Activated T-cell treated with anti-CD3 and anti-CD28 coated beads, Interleukin-2, amount 50 U/mL, for 72 hours (primary cell): ENCODE measurements around the gene ANGEL2. TPM values are rescaled to one million over a fixed set of nuclear protein-coding genes. Genes with fewer than 3 reads are reported as not detected.
A peak's percentile ranks its signal among the peaks of the same experiment; 100 is the strongest.
"Not testable (repeated sequence)": the region's sequence is repeated elsewhere in the genome, so short reads cannot be mapped to it uniquely, and the experiment has no call there.

ENCODE experiments used
- ATAC-seq, 2 donors: fragments of 150-1000 bp; cut with Tn5 transposase; replicated peaks in 1 of 2; 2 replicates each; pipeline ENCODE4 v1.10.0; 2021; ENCODE audit warnings: moderate library complexity in 2 of 2, mild to moderate bottlenecking in 1 of 2
- DNase-seq, 2 donors: peaks; one replicate each; pipeline ENCODE4 v3.0.0; 2021 to 2022; ENCODE audit warnings: mixed read lengths in 1 of 2
- H3K27ac Mint-ChIP-seq: one replicate; pipeline ENCODE4 v1.8.0; 2022; ENCODE audit warnings: mild to moderate bottlenecking, moderate library complexity, mixed read lengths
- H3K27me3 Mint-ChIP-seq: one replicate; pipeline ENCODE4 v1.8.0; 2022; ENCODE audit warnings: low read depth, mixed read lengths
- H3K36me3 Mint-ChIP-seq, 2 donors: one replicate each; pipeline ENCODE4 v1.8.0; 2022; ENCODE audit warnings: mixed read lengths in 2 of 2, mild to moderate bottlenecking in 1 of 2; ENCODE audit not compliant: insufficient read depth in 2 of 2
- H3K4me1 Mint-ChIP-seq: one replicate; pipeline ENCODE4 v1.8.0; 2022; ENCODE audit warnings: low read depth, mixed read lengths
- H3K4me3 Mint-ChIP-seq, 2 donors: one replicate each; pipeline ENCODE4 v1.8.0; 2022; ENCODE audit warnings: mild to moderate bottlenecking in 2 of 2, mixed read lengths in 2 of 2, moderate library complexity in 2 of 2
- H3K9me3 Mint-ChIP-seq, 2 donors: one replicate each; pipeline ENCODE4 v1.8.0; 2022; ENCODE audit warnings: mixed read lengths in 2 of 2
- total RNA-seq, 2 donors: library from RNA; stranded (reverse); gene quantifications; one replicate each; pipeline ENCODE4 v1.2.3, GENCODE V29; 2022

ANGEL2 gene
- total RNA-seq, 2 donors from 2014 or later, result 56.2 to 57.9 TPM

GRCh38 chr1:212994926-212995325, 20.7 kb downstream of the ANGEL2 start:
- no peak overlapping the region for H3K4me3 Mint-ChIP-seq
- no peak overlapping the region for H3K27ac Mint-ChIP-seq
- DNase-seq (no peak), ATAC-seq (no peak)
- no peaks in the 10 kb centered on the region for H3K27me3 Mint-ChIP-seq
- H3K9me3 Mint-ChIP-seq, result no peaks in the 10 kb centered on the region
- H3K36me3 Mint-ChIP-seq, result peaks cover 2 to 17% of the 10 kb centered on the region in 2 donors
- H3K4me1 Mint-ChIP-seq, result peaks cover 8% of the 10 kb centered on the region

- not testable (repeated sequence) for H3K27me3 Mint-ChIP-seq, H3K4me3 Mint-ChIP-seq, H3K27ac Mint-ChIP-seq, ATAC-seq, H3K9me3 Mint-ChIP-seq, H3K4me1 Mint-ChIP-seq, DNase-seq
- peaks cover 2 to 14% of the 10 kb centered on the region in 2 donors for H3K36me3 Mint-ChIP-seq
Observed at GRCh38 chr1:212993960-212994359, 21.7 kb downstream of the ANGEL2 start.

- Mint-ChIP-seq H3K9me3 (no peaks in the 10 kb centered on the region), H3K27me3 (no peaks in the 10 kb centered on the region), H3K4me1 (peaks cover under 1% of the 10 kb centered on the region), H3K36me3 (peaks cover 0 to 4% of the 10 kb centered on the region in 2 donors), H3K4me3 (no peak overlapping the region), H3K27ac (no peak overlapping the region)
- peak in 1 of 2 donors; percentile 28 for ATAC-seq
- no peak for DNase-seq
Observed at GRCh38 chr1:212990276-212990675, 25.4 kb downstream of the ANGEL2 start.

- H3K36me3 Mint-ChIP-seq, result peaks cover 0 to 4% of the 10 kb centered on the region in 2 donors
- H3K4me1 Mint-ChIP-seq, result no peaks in the 10 kb centered on the region
- DNase-seq, result no peak
- no peak for ATAC-seq
- H3K27ac Mint-ChIP-seq, result no peak overlapping the region
- H3K27me3 Mint-ChIP-seq, result no peaks in the 10 kb centered on the region
- H3K9me3 Mint-ChIP-seq, result no peaks in the 10 kb centered on the region
- no peak overlapping the region for H3K4me3 Mint-ChIP-seq
Observed at GRCh38 chr1:212987702-212988322, 27.9 kb downstream of the ANGEL2 start.

- ATAC-seq, result no peak
- no peaks in the 10 kb centered on the region for H3K9me3 Mint-ChIP-seq
- H3K36me3 Mint-ChIP-seq, result no peaks in the 10 kb centered on the region
- H3K27ac Mint-ChIP-seq, result no peak overlapping the region
- H3K4me3 Mint-ChIP-seq, result no peak overlapping the region
- DNase-seq, result no peak
- no peaks in the 10 kb centered on the region for H3K27me3 Mint-ChIP-seq
- peaks cover 3% of the 10 kb centered on the region for H3K4me1 Mint-ChIP-seq
Observed at GRCh38 chr1:212986551-212986950, 29.1 kb downstream of the ANGEL2 start.

- Mint-ChIP-seq H3K9me3 (no peaks in the 10 kb centered on the region), H3K27ac (no peak overlapping the region), H3K4me1 (peaks cover 5% of the 10 kb centered on the region), H3K4me3 (no peak overlapping the region), H3K27me3 (no peaks in the 10 kb centered on the region), H3K36me3 (no peaks in the 10 kb centered on the region)
- no peak for ATAC-seq
- no peak for DNase-seq
Observed at GRCh38 chr1:212984522-212985291, 31.0 kb downstream of the ANGEL2 start.

GRCh38 chr1:212983482-212983881, 32.2 kb downstream of the ANGEL2 start:
- Mint-ChIP-seq H3K9me3 (no peaks in the 10 kb centered on the region), H3K36me3 (no peaks in the 10 kb centered on the region), H3K27me3 (no peaks in the 10 kb centered on the region), H3K27ac (no peak overlapping the region), H3K4me1 (peaks cover 11% of the 10 kb centered on the region), H3K4me3 (no peak overlapping the region)
- no peak for DNase-seq
- no peak for ATAC-seq

GRCh38 chr1:212982430-212983152, 33.1 kb downstream of the ANGEL2 start:
- H3K27ac Mint-ChIP-seq, result no peak overlapping the region
- no peak for ATAC-seq
- H3K4me1 Mint-ChIP-seq, result peaks cover 12% of the 10 kb centered on the region

GRCh38 chr1:212981571-212982328, 33.9 kb downstream of the ANGEL2 start:
- DNase-seq (no peak), ATAC-seq (peak; percentile 28 to 29)
- Mint-ChIP-seq H3K4me3 (peak overlapping the region in 1 of 2 donors; percentile 19), H3K36me3 (no peaks in the 10 kb centered on the region), H3K27me3 (no peaks in the 10 kb centered on the region), H3K27ac (no peak overlapping the region), H3K9me3 (no peaks in the 10 kb centered on the region), H3K4me1 (peaks cover 12% of the 10 kb centered on the region)

More at GRCh38 chr1:212982430-212983152, 33.1 kb downstream of the ANGEL2 start:
- no peaks in the 10 kb centered on the region for H3K27me3 Mint-ChIP-seq
- H3K9me3 Mint-ChIP-seq, result no peaks in the 10 kb centered on the region
- DNase-seq, result no peak
- H3K4me3 Mint-ChIP-seq, result no peak overlapping the region
- no peaks in the 10 kb centered on the region for H3K36me3 Mint-ChIP-seq

GRCh38 chr1:212981025-212981495, 34.6 kb downstream of the ANGEL2 start:
- peaks cover 12% of the 10 kb centered on the region for H3K4me1 Mint-ChIP-seq
- no peaks in the 10 kb centered on the region for H3K36me3 Mint-ChIP-seq
- ATAC-seq, result no peak
- no peaks in the 10 kb centered on the region for H3K27me3 Mint-ChIP-seq
- no peak overlapping the region for H3K27ac Mint-ChIP-seq
- H3K9me3 Mint-ChIP-seq, result no peaks in the 10 kb centered on the region
- H3K4me3 Mint-ChIP-seq, result no peak overlapping the region
- DNase-seq, result no peak

GRCh38 chr1:212980123-212980785, 35.4 kb downstream of the ANGEL2 start:
- Mint-ChIP-seq H3K27me3 (no peaks in the 10 kb centered on the region), H3K27ac (no peak overlapping the region), H3K36me3 (no peaks in the 10 kb centered on the region), H3K9me3 (no peaks in the 10 kb centered on the region), H3K4me3 (no peak overlapping the region), H3K4me1 (peaks cover 12% of the 10 kb centered on the region)
- peak in 1 of 2 donors; percentile 4 for ATAC-seq
- no peak for DNase-seq
